ENCODE measurements around the gene PLD6. TPM values are rescaled to one million over a fixed set of nuclear protein-coding genes. Genes with fewer than 3 reads are reported as not detected.

PLD6 gene
- total RNA-seq, 1 donor from 2014 or later = 2.3 TPM

DNA sequence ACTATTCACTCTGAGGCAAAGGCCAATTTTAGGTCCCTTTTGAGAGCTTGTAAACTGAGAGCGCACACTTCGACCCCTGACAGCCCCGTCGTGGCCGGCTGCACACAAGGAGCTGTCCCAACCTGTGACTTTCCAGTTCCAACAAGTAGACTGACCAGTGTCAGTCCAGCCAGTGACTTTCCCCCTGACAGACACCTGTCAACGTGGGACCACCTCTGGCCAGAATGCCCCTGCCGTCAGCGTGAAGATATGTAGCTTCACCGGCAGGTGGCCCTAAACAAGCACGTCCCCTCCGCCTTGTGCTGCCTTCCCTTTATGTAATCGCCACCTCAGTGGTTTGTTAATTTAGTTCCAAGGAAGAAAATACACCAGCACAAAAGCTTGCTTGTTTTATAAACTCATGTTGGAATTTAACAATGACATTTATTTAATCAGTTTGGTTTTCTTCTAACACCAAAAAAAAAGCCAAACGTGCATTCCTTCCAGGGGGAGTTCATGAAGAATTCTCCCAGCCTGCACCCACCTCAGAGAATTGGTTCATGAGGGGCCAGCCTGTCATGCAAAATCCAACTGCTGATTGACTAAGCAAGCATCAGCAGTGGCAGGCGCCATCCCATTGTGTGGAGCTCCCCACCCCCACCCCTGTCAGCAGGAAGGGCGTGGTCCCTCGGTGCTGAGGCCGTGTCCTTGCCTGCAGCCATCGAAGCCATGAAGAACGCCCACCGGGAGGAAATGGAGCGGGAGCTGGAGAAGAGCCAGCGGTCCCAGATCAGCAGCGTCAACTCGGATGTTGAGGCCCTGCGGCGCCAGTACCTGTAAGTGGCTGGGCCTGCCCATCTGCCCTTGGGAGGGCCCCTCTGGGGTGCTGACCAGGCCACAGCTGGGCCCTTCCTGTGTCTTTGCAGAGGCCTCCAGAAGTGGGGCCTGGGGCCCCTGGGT is 33.9 kb downstream of the PLD6 start:
- H3K9me3 Mint-ChIP-seq = no peaks in the 10 kb centered on the region

DNA sequence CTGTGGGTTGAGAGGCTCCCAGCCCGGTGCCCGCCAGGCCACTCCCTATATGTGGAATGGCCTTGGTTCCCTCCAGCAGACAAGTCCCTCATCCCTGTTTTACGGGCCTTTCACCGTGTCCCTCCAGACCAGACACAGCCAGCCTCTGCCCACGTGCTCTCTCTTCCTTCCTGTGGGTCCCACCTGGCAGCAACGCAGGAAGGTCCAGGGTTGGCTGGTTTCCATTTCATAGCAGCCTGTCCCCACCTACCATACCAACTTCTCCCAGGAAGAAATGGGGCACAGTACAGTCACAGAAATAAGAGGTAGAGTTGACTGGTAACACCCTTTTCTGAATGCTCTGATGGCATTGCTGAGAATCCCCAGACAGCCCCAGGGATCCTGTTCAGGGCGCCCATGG is 34.9 kb downstream of the PLD6 start:
- Mint-ChIP-seq H3K36me3 (peaks cover 30% of the 10 kb centered on the region), H3K4me1 (peaks cover 8% of the 10 kb centered on the region), H3K9me3 (no peaks in the 10 kb centered on the region), H3K4me3 (no peak overlapping the region), H3K27ac (peak overlapping the region; percentile 16), H3K27me3 (ENCODE audit: low read depth) (no peaks in the 10 kb centered on the region)
- no peak for DNase-seq (ENCODE audit: low spot score in 2 of 2, unreplicated experiment in 2 of 2)
- TF ChIP-seq, protein P1, sequence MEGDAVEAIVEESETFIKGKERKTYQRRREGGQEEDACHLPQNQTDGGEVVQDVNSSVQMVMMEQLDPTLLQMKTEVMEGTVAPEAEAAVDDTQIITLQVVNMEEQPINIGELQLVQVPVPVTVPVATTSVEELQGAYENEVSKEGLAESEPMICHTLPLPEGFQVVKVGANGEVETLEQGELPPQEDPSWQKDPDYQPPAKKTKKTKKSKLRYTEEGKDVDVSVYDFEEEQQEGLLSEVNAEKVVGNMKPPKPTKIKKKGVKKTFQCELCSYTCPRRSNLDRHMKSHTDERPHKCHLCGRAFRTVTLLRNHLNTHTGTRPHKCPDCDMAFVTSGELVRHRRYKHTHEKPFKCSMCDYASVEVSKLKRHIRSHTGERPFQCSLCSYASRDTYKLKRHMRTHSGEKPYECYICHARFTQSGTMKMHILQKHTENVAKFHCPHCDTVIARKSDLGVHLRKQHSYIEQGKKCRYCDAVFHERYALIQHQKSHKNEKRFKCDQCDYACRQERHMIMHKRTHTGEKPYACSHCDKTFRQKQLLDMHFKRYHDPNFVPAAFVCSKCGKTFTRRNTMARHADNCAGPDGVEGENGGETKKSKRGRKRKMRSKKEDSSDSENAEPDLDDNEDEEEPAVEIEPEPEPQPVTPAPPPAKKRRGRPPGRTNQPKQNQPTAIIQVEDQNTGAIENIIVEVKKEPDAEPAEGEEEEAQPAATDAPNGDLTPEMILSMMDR (IDR thresholded peaks at IDR 0.05; ENCODE audit: unreplicated experiment) = no peak

More for the DNA sequence above, 33.9 kb downstream of the PLD6 start:
- Mint-ChIP-seq H3K36me3 (peaks cover 28% of the 10 kb centered on the region), H3K4me3 (no peak overlapping the region), H3K27ac (no peak overlapping the region), H3K27me3 (ENCODE audit: low read depth) (no peaks in the 10 kb centered on the region), H3K4me1 (peaks cover 8% of the 10 kb centered on the region)
- no peak for DNase-seq (ENCODE audit: low spot score in 2 of 2, unreplicated experiment in 2 of 2)
- TF ChIP-seq, protein P1 (IDR thresholded peaks at IDR 0.05; ENCODE audit: unreplicated experiment) = no peak

DNA sequence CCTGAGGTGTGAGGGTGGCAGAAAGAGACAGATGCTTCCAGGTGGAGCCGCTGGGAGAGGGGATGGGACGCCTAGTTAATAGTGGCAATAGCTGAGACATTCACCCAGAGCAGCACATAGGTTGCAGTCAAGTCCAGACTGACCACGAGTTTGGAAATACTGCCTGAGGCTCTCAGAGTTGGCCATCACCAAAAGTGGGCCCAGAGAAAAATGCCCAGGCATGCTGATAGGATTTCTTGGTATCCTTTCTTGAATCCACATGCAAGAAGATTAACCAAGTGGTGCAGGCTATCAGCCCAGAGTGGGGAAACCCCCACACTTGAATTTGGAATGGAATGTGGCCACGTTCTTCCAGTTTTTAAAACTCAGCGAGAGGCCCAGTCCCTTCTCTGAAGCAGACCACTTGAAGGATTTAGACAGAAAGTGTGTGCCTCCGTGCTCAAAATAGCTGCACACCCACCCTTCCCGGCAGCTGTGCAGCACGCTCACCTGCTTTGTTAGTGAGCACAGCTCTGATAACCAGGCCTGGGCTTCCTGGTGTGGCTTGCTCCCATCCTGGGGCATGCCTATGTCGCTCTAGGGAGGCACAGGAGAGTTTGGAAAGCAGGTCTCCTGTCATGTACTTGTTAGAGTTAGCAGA is 35.7 kb downstream of the PLD6 start:
- Mint-ChIP-seq H3K4me1 (peaks cover 8% of the 10 kb centered on the region), H3K4me3 (no peak overlapping the region), H3K27me3 (ENCODE audit: low read depth) (no peaks in the 10 kb centered on the region), H3K9me3 (no peaks in the 10 kb centered on the region), H3K36me3 (peaks cover 34% of the 10 kb centered on the region), H3K27ac (peak overlapping the region; percentile 72)
- no peak for DNase-seq (ENCODE audit: low spot score in 2 of 2, unreplicated experiment in 2 of 2)
- TF ChIP-seq, protein P1 (IDR thresholded peaks at IDR 0.05; ENCODE audit: unreplicated experiment) = no peak

DNA sequence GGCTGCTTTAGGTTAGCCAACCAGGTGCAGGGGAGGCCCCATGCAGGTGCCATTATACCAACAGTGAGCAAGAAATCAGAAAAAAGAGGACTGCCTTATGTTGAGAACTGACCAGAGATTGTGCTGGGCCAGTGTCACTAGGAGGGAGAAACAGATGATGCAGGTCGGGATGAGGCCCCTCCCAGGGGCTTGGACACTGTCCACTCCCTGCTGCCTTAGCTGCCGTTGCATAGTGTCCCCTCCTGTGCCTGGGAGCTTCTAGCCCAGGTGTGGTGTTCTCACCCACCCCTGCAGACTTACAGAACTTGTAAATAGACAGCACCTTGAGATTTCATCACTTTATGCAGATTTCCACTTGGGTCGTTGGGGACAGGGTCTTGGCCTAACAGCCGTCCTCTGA is 36.7 kb downstream of the PLD6 start:
- H3K4me3 Mint-ChIP-seq = no peak overlapping the region
- H3K27ac Mint-ChIP-seq = no peak overlapping the region
- H3K4me1 Mint-ChIP-seq = peaks cover 8% of the 10 kb centered on the region
- no peaks in the 10 kb centered on the region for H3K27me3 Mint-ChIP-seq (ENCODE audit: low read depth)
- H3K36me3 Mint-ChIP-seq = peaks cover 41% of the 10 kb centered on the region
- DNase-seq (ENCODE audit: low spot score in 2 of 2, unreplicated experiment in 2 of 2) = no peak
- TF ChIP-seq, protein P1 (IDR thresholded peaks at IDR 0.05; ENCODE audit: unreplicated experiment) = no peak
- no peaks in the 10 kb centered on the region for H3K9me3 Mint-ChIP-seq

DNA sequence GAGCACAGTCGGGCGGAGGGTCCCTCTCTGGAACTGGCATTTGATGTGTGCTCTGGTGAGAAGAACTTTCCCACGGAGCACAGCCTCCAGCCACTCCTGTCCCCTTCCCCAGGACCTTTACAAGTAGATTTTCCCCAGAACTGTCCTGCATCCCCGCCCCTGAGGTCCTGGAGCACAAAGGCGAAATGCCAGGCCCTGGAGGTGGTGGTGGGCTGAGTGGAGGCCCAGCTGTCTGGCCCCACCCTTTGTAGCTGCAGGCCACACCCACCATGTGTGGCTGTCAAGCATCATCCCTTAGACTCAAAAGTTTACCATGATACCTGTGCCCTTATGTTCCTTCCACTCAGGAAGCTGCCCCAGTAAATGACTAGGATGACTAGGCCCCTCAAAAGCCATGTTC is 37.7 kb downstream of the PLD6 start:
- H3K36me3 Mint-ChIP-seq = peaks cover 40% of the 10 kb centered on the region
- TF ChIP-seq, protein P1 (IDR thresholded peaks at IDR 0.05; ENCODE audit: unreplicated experiment) = no peak
- DNase-seq (ENCODE audit: low spot score in 2 of 2, unreplicated experiment in 2 of 2) = no peak
- H3K27ac Mint-ChIP-seq = no peak overlapping the region
- H3K4me3 Mint-ChIP-seq = no peak overlapping the region
- H3K9me3 Mint-ChIP-seq = no peaks in the 10 kb centered on the region
- H3K4me1 Mint-ChIP-seq = peaks cover 8% of the 10 kb centered on the region
- H3K27me3 Mint-ChIP-seq (ENCODE audit: low read depth) = no peaks in the 10 kb centered on the region

Data from mesothelial cell of epicardium (in vitro differentiated cells).